IPS-18a (cell line): ENCODE data around the gene AFAP1L1.

ENCODE experiments used
- H3K27ac ChIP-seq: one replicate; pipeline ENCODE4 v1.5.1; 2013; ENCODE audit warnings: low read length
- H3K27me3 ChIP-seq: one replicate; pipeline ENCODE4 v1.6.1; 2013; ENCODE audit warnings: mild to moderate bottlenecking, low read length; ENCODE audit not compliant: control insufficient read depth, insufficient read depth
- H3K36me3 ChIP-seq: one replicate; pipeline ENCODE4 v1.6.1; 2013; ENCODE audit warnings: low read depth, low read length; ENCODE audit not compliant: control insufficient read depth
- H3K4me1 ChIP-seq: one replicate; pipeline ENCODE4 v1.6.1; 2013; ENCODE audit warnings: low read depth, low read length; ENCODE audit not compliant: control insufficient read depth
- H3K4me3 ChIP-seq: one replicate; pipeline ENCODE4 v1.5.1; 2013; ENCODE audit warnings: low read length
- H3K9ac ChIP-seq: one replicate; pipeline ENCODE4 v1.6.1; 2013; ENCODE audit warnings: mild to moderate bottlenecking, low read length, moderate library complexity
- H3K9me3 ChIP-seq: one replicate; pipeline ENCODE4 v1.6.1; 2013; ENCODE audit warnings: low read depth, low read length; ENCODE audit not compliant: control insufficient read depth

Gene AFAP1L1

GRCh38 chr5:149278451-149279210, 7.0 kb downstream of the AFAP1L1 start:
- H3K36me3 ChIP-seq, result no peaks in the 10 kb centered on the region
- H3K4me3 ChIP-seq, result no peak overlapping the region
- H3K9me3 ChIP-seq, result no peaks in the 10 kb centered on the region
- no peak overlapping the region for H3K27ac ChIP-seq
- H3K27me3 ChIP-seq, result peaks cover 9% of the 10 kb centered on the region
- H3K9ac ChIP-seq, result no peak overlapping the region
- peaks cover 2% of the 10 kb centered on the region for H3K4me1 ChIP-seq

GRCh38 chr5:149279661-149280060, 8.0 kb downstream of the AFAP1L1 start:
- Histone ChIP-seq H3K36me3 (no peaks in the 10 kb centered on the region), H3K9ac (no peak overlapping the region), H3K27ac (no peak overlapping the region), H3K27me3 (no peaks in the 10 kb centered on the region), H3K9me3 (no peaks in the 10 kb centered on the region), H3K4me1 (no peaks in the 10 kb centered on the region), H3K4me3 (no peak overlapping the region)

GRCh38 chr5:149280124-149280523, 8.5 kb downstream of the AFAP1L1 start:
- H3K27me3 ChIP-seq, result no peaks in the 10 kb centered on the region
- H3K27ac ChIP-seq, result no peak overlapping the region
- H3K4me1 ChIP-seq, result no peaks in the 10 kb centered on the region
- no peaks in the 10 kb centered on the region for H3K36me3 ChIP-seq
- H3K9ac ChIP-seq, result no peak overlapping the region
- no peak overlapping the region for H3K4me3 ChIP-seq
- H3K9me3 ChIP-seq, result no peaks in the 10 kb centered on the region

GRCh38 chr5:149280802-149281201, 9.1 kb downstream of the AFAP1L1 start:
- H3K36me3 ChIP-seq, result no peaks in the 10 kb centered on the region
- no peaks in the 10 kb centered on the region for H3K27me3 ChIP-seq
- H3K4me1 ChIP-seq, result no peaks in the 10 kb centered on the region
- H3K27ac ChIP-seq, result no peak overlapping the region
- no peaks in the 10 kb centered on the region for H3K9me3 ChIP-seq
- H3K9ac ChIP-seq, result no peak overlapping the region
- no peak overlapping the region for H3K4me3 ChIP-seq

GRCh38 chr5:149282027-149282965, 10.6 kb downstream of the AFAP1L1 start:
- no peaks in the 10 kb centered on the region for H3K36me3 ChIP-seq
- no peak overlapping the region for H3K27ac ChIP-seq
- H3K9ac ChIP-seq, result no peak overlapping the region
- no peaks in the 10 kb centered on the region for H3K27me3 ChIP-seq
- H3K4me3 ChIP-seq, result no peak overlapping the region
- no peaks in the 10 kb centered on the region for H3K4me1 ChIP-seq
- H3K9me3 ChIP-seq, result no peaks in the 10 kb centered on the region

GRCh38 chr5:149282966-149283332, 11.3 kb downstream of the AFAP1L1 start:
- Histone ChIP-seq H3K9ac (no peak overlapping the region), H3K4me3 (no peak overlapping the region), H3K27ac (no peak overlapping the region), H3K9me3 (no peaks in the 10 kb centered on the region), H3K36me3 (no peaks in the 10 kb centered on the region), H3K4me1 (no peaks in the 10 kb centered on the region), H3K27me3 (no peaks in the 10 kb centered on the region)

- Histone ChIP-seq H3K4me3 (no peak overlapping the region), H3K27ac (no peak overlapping the region), H3K9ac (no peak overlapping the region), H3K27me3 (no peaks in the 10 kb centered on the region), H3K36me3 (no peaks in the 10 kb centered on the region), H3K4me1 (no peaks in the 10 kb centered on the region), H3K9me3 (no peaks in the 10 kb centered on the region)
Observed at GRCh38 chr5:149283626-149284480, 12.2 kb downstream of the AFAP1L1 start.

- Histone ChIP-seq H3K9ac (no peak overlapping the region), H3K27ac (no peak overlapping the region), H3K36me3 (no peaks in the 10 kb centered on the region), H3K9me3 (no peaks in the 10 kb centered on the region), H3K27me3 (no peaks in the 10 kb centered on the region), H3K4me1 (no peaks in the 10 kb centered on the region), H3K4me3 (no peak overlapping the region)
Observed at GRCh38 chr5:149284501-149284900, 12.8 kb downstream of the AFAP1L1 start.

- no peak overlapping the region for H3K27ac ChIP-seq
- no peak overlapping the region for H3K4me3 ChIP-seq
- H3K36me3 ChIP-seq, result no peaks in the 10 kb centered on the region
- no peak overlapping the region for H3K9ac ChIP-seq
- no peaks in the 10 kb centered on the region for H3K4me1 ChIP-seq
- H3K9me3 ChIP-seq, result no peaks in the 10 kb centered on the region
- no peaks in the 10 kb centered on the region for H3K27me3 ChIP-seq
Observed at GRCh38 chr5:149285153-149285552, 13.5 kb downstream of the AFAP1L1 start.

- Histone ChIP-seq H3K27ac (no peak overlapping the region), H3K36me3 (no peaks in the 10 kb centered on the region), H3K4me1 (no peaks in the 10 kb centered on the region), H3K4me3 (no peak overlapping the region), H3K9ac (no peak overlapping the region), H3K9me3 (no peaks in the 10 kb centered on the region), H3K27me3 (no peaks in the 10 kb centered on the region)
Observed at GRCh38 chr5:149288436-149288835, 16.8 kb downstream of the AFAP1L1 start.

- H3K27ac ChIP-seq, result no peak overlapping the region
Observed at GRCh38 chr5:149289301-149289700, 17.6 kb downstream of the AFAP1L1 start.

More at GRCh38 chr5:149289301-149289700, 17.6 kb downstream of the AFAP1L1 start:
- H3K4me1 ChIP-seq, result no peaks in the 10 kb centered on the region
- no peaks in the 10 kb centered on the region for H3K27me3 ChIP-seq
- no peaks in the 10 kb centered on the region for H3K36me3 ChIP-seq
- no peaks in the 10 kb centered on the region for H3K9me3 ChIP-seq
- H3K4me3 ChIP-seq, result no peak overlapping the region
- no peak overlapping the region for H3K9ac ChIP-seq
